HG03558 (cell line): ENCODE measurements around the gene PLXNA4.

Experiments used
- ATAC-seq: cut with Tn5 transposase; IDR thresholded peaks from one replicate; pipeline ENCODE4 v1.9.1; 2021; ENCODE audit warnings: moderate number of reproducible peaks; ENCODE audit not compliant: unreplicated experiment; ENCODE audit errors: extremely low read depth

The PLXNA4 gene

DNA sequence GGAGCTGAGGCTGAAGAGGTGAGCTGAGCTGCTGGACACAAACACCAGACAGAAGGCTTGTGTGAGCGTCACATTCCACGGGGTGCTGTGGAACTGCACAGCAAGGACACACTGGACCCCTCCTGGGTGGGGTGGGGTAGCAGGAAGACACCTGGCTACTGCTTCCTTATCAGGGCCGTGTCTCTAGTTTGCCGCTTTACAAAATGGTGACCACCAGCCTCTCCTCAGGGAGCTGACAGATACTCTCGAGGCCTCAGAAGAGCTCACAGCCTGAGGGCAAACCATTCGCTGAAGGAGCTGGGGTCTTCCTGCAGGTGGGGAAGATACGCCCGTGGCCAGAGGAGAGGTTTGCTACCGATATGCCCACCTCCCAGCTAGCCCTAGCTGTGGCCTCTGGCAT lies 461.9 kb downstream of the PLXNA4 start:
- ATAC-seq: no peak

DNA sequence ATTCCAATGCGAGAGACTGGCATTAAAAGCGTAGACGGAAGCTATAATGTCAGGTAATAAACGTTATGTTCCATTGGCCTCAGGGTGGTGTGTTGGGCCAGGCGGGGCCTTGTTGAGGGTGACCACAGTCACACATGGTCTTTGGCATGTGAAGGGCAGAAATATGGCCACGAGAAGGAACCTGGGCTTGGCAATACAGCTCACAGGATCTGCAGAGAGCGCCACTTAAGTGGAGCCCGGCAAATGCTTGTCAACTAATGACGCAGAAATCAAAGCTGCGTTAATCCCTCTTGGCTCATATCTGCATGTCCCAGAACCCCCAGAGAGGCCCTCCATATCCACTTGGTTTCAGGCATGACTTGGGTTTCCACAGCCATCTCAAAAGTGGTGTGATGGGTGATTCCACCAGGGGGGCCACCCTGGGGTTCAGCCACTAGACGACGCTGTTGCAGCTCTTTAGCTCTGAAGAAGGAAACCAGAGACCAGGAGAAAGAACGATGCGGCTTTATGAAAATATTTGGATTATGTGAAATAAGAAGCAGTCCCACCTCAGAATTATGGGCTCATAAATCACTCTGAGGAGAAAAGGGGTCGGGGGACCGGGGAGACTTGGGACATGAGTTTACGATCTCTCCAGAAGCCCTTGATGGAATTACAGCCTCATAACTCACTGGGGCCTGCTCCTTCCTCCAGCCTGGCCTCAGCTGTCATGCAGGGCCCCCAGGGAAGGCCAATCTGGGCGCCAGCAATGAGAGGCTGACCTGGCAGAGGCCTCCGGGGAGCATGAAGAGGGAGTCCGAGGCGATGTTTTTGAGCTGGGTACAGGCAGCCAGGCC lies 462.5 kb downstream of the PLXNA4 start:
- no peak for ATAC-seq

DNA sequence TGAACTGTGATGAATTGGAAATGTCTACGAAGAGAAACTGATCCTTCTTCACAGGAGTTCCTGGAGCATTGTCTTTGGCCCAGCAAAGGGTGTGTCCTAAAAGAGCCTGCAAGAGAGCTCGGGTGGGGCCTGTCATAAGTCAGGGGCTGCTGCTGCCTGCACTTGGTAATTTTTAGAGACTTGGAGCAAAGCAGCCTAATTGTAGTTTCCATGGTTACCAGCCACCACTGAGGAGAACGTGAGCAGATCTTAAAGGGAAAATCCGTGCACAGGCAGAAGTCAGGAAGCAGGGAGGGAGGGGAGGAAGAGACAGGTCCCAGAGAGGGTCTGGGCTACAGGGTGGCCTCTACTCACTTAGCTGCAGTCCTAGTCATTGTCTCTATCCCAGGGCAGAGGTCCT lies 463.6 kb downstream of the PLXNA4 start:
- no peak for ATAC-seq

GRCh38 chr7:132112106-132112505 lies 464.2 kb downstream of the PLXNA4 start:
- no peak for ATAC-seq

DNA sequence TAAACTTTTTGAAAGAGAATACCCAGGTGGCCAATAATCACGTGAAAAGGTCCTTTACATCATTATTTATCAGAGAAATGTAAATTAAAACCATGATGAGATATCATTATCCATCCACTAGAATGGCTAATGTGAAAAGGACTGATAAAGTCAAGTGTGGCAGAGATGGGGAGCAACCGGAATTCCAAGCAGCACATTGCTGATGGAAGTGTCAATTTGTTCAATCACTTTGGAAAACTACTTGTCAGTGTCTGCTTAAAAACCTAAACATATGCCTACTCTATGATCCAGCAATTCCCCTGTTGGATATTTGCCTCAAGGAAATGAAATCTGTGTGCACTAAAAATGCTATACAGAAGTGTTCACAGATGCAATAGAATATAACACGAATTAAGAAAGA lies 465.6 kb downstream of the PLXNA4 start:
- ATAC-seq: no peak

DNA sequence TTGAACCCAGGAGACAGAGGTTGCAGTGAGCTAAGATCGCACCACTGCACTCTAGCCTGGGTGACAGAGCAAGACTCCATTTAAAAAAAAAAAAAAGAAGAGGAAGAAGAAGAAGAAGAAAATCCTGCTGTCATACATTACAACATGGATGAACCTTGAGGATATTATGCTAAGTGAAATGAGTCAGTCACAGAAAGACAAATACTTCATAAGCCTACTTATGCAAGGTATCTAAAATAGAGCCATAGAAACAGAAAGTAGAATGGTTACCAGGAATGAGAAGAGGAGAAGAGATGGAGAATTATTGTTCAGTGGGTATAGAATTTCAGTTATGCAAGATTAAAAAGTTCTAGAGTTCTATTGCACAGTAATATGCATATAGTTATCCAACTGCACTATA lies 466.5 kb downstream of the PLXNA4 start:
- ATAC-seq: no peak

GRCh38 chr7:132108563-132108962 lies 467.7 kb downstream of the PLXNA4 start:
- ATAC-seq: no peak

GRCh38 chr7:132106491-132106890 lies 469.8 kb downstream of the PLXNA4 start:
- no peak for ATAC-seq

- ATAC-seq: no peak
Observed at GRCh38 chr7:132105096-132105495, 471.2 kb downstream of the PLXNA4 start.

GRCh38 chr7:132103718-132104117 lies 472.6 kb downstream of the PLXNA4 start:
- no peak for ATAC-seq

GRCh38 chr7:132102942-132103341 lies 473.3 kb downstream of the PLXNA4 start:
- ATAC-seq: no peak

DNA sequence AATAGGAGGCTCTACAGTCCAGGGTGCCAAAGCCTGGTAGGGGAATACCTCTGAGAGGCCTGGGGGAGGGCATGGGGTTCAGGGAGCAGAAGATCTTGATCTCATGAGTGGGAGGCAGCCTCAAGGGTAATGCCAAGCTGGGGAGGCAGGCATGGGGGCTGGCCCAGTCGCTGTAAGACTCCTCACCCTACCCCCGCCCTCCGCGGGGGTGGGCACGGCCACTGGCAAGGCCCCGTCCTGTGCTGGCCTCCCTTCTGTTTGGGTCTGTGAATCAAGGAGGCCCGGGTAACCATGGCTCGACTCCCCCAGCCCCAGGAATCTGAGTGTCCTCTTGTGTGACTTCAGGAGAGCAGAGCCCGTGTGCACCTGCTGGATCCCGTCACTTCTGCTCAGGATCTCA lies 473.9 kb downstream of the PLXNA4 start:
- no peak for ATAC-seq

DNA sequence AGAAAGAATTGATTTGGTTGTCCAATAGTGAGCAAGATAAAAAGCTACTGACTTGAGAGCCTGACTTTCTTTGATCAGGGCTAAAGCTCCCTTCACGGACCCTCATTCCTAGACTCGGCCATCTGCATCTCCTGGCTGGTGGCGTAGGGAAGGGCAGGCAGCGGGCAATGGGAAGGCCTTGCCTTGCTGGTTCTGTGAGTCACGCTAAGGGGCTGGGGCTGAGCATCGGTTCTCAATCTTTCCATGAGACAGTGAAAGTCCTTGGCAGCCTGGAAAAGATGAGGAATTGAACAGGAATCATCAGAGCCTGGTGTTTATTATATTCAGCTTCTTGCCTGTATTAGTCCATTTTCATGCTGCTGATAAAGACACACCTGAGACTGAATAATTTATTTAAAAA lies 475.3 kb downstream of the PLXNA4 start:
- no peak for ATAC-seq

GRCh38 chr7:132100483-132100882 lies 475.8 kb downstream of the PLXNA4 start:
- no peak for ATAC-seq

GRCh38 chr7:132099163-132099562 lies 477.1 kb downstream of the PLXNA4 start:
- no peak for ATAC-seq

DNA sequence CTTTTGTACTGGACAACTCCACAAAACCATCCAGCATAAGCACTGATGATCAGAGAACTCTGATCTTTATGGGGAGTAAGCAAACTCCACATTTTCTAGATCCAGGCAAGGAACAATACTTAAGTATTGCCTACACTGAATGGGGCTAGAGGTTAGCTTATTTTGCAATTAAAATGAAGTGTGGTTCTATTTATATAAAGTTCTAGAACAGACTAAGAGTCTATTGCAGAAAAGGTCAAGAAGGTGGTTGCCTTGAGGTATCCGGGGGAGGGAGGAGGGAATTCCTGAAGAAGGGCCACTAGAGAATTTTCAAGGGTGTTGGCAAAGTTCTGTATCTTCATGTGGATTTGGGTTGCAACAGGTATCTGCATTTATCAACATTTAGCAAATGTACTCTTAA lies 477.9 kb downstream of the PLXNA4 start:
- ATAC-seq: no peak

DNA sequence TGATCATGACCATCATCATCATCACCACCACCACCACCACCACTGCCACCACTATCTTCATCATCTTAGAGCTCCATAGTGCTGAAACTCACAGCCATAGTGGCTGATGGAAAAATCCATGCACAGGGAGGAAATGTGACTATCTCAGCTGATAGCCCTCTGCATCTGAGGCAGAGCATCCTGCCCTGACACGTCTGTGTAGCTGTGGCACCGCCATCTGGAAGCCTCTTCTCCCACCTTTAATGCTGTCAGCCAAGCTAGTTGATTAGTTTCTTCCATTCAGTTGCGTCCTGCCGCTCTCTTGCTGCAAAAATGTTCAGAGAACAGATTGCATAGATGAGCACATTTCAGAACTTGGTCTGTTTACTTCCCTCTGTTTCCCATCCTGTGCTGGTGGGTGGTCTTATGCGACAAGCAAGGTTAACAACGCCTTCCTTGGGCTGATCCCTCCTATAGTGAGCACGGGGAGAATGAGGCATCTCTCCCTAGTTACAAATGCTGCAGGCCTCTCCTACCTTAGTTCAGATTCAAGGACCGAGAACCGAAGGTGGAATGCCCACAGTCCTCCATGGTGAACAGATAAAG lies 478.6 kb downstream of the PLXNA4 start:
- ATAC-seq: no peak

GRCh38 chr7:132095111-132095765 lies 481.0 kb downstream of the PLXNA4 start:
- ATAC-seq: no peak

- ATAC-seq: no peak
Observed at GRCh38 chr7:132092106-132092505, 484.2 kb downstream of the PLXNA4 start.

GRCh38 chr7:132091706-132092105 lies 484.6 kb downstream of the PLXNA4 start:
- ATAC-seq: no peak

GRCh38 chr7:132090444-132090843 lies 485.8 kb downstream of the PLXNA4 start:
- ATAC-seq: no peak
